ENCODE measurements around the gene TMEM26.

- TF ChIP-seq BRD4 (IDR thresholded peaks at IDR 0.05) (no peak), CTCF (IDR thresholded peaks at IDR 0.05 in 2 of 3, conservative IDR thresholded peaks at IDR 0.05 in 1 of 3; ENCODE audit: insufficient read depth in 2 of 3, low read depth in 1 of 3, low read length in 3 of 3) (peak; percentile 46 to 97 (median 96); a peak in 5 of 6 replicates), POLR2A (conservative IDR thresholded peaks at IDR 0.05) (no peak), ZNF583 (CRISPR knock-in tag; IDR thresholded peaks at IDR 0.05) (no peak), ATF6 (CRISPR knock-in tag; IDR thresholded peaks at IDR 0.05) (no peak), ZNF121 (CRISPR knock-in tag; conservative IDR thresholded peaks at IDR 0.05) (no peak), MAFF (IDR thresholded peaks at IDR 0.05; ENCODE audit: low read length) (no peak), NR2C2 (CRISPR knock-in tag; IDR thresholded peaks at IDR 0.05) (no peak), NR2C2 (tag; IDR thresholded peaks at IDR 0.05) (no peak), JUNB (CRISPR knock-in tag; conservative IDR thresholded peaks at IDR 0.05) (no peak)
These were observed 12.9 kb upstream of the TMEM26 start for GRCh38 chr10:61465901-61466632.
